HUES6 (cell line): ENCODE measurements around the gene KCNN3.

Source experiments
- H3K27ac ChIP-seq: 2 replicates; pipeline ENCODE4 v1.7.0; 2013; ENCODE audit warnings: low read depth, mild to moderate bottlenecking, low read length, inconsistent platforms
- H3K27me3 ChIP-seq: 2 replicates; pipeline ENCODE4 v1.6.1; 2013; ENCODE audit warnings: low read length; ENCODE audit not compliant: control insufficient read depth, insufficient read depth
- H3K36me3 ChIP-seq: 2 replicates; pipeline ENCODE4 v1.6.1; 2013; ENCODE audit warnings: low read length; ENCODE audit not compliant: control insufficient read depth, insufficient read depth
- H3K4me1 ChIP-seq: 2 replicates; pipeline ENCODE4 v1.6.1; 2013; ENCODE audit warnings: low read length; ENCODE audit not compliant: control insufficient read depth, insufficient read depth
- H3K4me3 ChIP-seq: 2 replicates; pipeline ENCODE4 v1.5.1; 2013; ENCODE audit warnings: low read depth, low read length
- H3K9ac ChIP-seq: one replicate; pipeline ENCODE4 v1.6.1; 2013; ENCODE audit warnings: mild to moderate bottlenecking, low read length
- H3K9me3 ChIP-seq: 2 replicates; pipeline ENCODE4 v1.6.1; 2013; ENCODE audit warnings: low read depth, low read length; ENCODE audit not compliant: control insufficient read depth, insufficient read depth

The KCNN3 gene

DNA sequence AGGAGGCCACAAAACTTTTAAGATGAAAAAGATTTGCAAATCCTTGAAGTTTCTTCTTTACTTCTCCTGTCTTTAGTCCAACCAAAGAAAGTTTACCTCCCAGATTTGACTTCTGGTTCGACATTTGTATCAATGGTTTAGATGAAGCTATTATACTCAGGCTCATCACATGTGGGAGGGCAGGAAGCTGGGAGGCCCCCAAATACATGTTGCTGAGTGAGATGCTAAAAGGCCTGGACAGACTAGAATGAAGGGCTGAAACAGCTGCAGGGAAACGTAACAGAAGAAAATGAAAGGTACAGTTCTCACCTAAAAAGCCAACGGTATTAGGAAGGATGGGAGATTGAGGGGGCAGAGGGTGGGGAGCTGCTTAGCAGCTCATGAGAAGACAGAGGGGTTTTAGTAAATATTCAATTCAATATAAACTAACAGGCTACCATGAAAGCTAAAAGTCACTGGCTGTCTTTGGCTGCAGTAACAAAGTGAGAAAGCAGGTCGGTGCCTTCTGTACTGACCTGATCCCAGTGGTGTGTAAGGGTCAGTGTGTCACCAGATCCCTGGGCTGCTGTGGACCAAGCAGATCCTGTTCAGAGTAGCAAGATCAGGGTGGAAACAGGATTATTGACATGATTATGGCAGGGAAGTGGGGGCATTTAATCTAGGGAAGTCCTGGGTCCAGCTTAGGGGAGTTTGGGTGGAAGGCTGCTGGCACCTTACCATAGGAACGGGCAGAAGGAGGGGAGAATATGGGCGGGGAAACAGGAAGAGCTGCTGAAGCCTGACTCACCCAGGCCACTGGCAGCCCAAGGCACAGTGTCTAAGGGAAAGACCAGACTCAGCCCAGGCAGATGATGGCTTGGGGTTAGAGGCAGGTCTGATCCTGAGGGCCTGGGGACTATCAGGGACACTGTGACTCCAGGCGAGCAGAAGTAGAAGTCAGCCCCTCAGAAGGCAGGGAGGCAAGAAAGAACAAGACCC is 60.4 kb downstream of the KCNN3 start:
- Histone ChIP-seq H3K27ac (no peak overlapping the region), H3K27me3 (no peaks in the 10 kb centered on the region), H3K4me3 (no peak overlapping the region), H3K9me3 (no peaks in the 10 kb centered on the region), H3K36me3 (no peaks in the 10 kb centered on the region), H3K9ac (no peak overlapping the region), H3K4me1 (peaks cover 31% of the 10 kb centered on the region)

DNA sequence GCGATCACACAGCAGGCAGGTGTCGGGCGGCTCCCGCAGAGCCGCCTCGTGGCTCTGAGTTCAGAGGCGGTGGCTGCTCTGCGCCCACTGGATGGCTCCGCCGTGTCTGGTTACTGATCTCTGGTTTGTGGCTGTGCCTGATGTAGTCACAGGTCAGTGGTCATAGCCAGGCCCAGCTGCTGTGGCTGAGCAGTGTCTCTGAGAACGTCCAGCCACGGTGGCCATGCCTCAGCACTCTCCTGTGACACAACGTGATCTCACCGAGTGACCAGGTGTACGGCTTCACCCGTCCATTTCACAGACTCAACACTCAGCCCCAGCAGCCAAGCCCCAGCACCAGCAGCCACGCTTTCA is 61.2 kb downstream of the KCNN3 start:
- Histone ChIP-seq H3K9ac (no peak overlapping the region), H3K4me3 (no peak overlapping the region), H3K27me3 (no peaks in the 10 kb centered on the region), H3K36me3 (no peaks in the 10 kb centered on the region), H3K9me3 (no peaks in the 10 kb centered on the region), H3K27ac (no peak overlapping the region), H3K4me1 (peaks cover 26% of the 10 kb centered on the region)

DNA sequence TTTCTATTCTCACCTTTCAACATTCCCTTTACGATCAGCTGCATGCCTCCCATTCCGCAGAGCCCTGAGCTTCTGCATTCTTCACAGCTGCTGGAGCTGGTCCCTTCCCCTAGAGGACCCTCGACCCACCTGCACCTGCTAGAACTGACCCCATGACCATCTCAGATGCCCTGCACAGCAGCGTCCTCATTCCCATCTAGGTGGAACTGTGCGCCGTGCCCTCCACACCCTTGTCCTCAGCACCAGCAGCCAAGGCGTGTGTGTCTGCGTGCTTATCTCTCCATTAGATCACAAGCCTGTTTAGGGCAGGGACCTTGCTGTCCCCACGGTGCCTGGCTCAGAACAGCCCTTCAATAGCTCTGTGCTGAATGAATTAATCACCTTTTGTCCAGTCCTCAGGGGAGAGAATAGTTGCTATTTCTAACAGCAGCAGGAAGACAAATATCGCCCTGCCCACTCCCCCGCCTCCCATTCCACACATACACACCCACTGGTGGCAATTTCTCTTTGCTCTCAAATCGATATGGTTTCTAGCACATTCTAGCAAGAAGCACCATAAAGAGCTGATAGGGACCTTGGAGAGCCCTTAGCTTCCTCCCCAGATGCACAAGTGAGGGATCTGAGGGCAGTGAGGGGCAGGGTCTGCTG is 61.7 kb downstream of the KCNN3 start:
- Histone ChIP-seq H3K27me3 (no peaks in the 10 kb centered on the region), H3K27ac (no peak overlapping the region), H3K4me3 (no peak overlapping the region), H3K9ac (no peak overlapping the region), H3K4me1 (peaks cover 21% of the 10 kb centered on the region), H3K36me3 (no peaks in the 10 kb centered on the region), H3K9me3 (no peaks in the 10 kb centered on the region)

DNA sequence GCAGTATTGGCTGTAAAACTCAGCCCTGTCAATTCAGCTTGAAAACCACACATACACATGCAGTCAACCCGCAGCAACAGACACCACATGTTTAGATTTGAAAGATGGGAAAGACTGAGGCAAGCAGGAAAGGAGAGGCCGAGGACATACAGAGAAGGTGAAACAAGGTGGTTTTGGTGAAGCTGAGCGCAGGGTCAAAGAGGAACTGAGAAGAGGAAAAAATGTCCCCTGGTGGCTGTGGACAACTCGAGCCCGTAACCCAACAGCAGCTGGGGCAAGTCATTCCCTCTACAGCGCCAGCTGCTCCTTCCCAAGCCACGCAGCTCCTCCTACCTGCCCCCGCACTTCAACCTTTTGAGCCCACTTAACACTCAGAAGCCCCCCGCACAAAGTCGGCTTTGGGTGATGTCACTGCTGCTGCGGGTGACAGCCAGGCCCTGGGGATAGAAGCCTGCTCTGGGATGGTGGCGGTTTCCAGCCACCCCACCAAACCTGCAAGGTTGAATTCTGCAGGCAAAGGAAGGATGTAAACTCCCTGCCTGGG is 63.0 kb downstream of the KCNN3 start:
- Histone ChIP-seq H3K9ac (no peak overlapping the region), H3K4me1 (peaks cover 10% of the 10 kb centered on the region; the same call in 1 of the 2 replicates), H3K4me3 (no peak overlapping the region), H3K27ac (no peak overlapping the region), H3K9me3 (no peaks in the 10 kb centered on the region), H3K36me3 (no peaks in the 10 kb centered on the region), H3K27me3 (no peaks in the 10 kb centered on the region)

DNA sequence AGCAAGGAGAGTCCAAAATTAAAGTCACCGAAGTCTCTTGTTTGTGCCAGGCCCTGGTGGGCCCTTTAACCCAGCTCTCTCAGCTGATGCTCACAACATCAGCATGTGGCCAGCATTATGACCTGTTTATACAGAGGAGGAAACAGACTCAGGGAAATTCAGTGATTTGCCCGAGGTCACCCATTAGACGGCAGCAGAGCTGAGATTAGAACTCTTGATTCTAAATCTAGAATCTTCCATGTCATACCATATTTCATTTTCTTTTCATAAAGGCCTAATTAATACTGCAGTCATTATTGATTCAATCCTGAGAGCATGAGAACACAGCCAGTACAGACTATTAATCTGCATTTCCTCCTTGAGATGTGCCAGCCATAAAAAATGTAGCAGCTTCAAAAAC is 63.7 kb downstream of the KCNN3 start:
- Histone ChIP-seq H3K27ac (no peak overlapping the region), H3K9me3 (no peaks in the 10 kb centered on the region), H3K36me3 (no peaks in the 10 kb centered on the region), H3K9ac (no peak overlapping the region), H3K4me3 (no peak overlapping the region), H3K27me3 (no peaks in the 10 kb centered on the region), H3K4me1 (peaks cover 10% of the 10 kb centered on the region; the same call in 1 of the 2 replicates)

DNA sequence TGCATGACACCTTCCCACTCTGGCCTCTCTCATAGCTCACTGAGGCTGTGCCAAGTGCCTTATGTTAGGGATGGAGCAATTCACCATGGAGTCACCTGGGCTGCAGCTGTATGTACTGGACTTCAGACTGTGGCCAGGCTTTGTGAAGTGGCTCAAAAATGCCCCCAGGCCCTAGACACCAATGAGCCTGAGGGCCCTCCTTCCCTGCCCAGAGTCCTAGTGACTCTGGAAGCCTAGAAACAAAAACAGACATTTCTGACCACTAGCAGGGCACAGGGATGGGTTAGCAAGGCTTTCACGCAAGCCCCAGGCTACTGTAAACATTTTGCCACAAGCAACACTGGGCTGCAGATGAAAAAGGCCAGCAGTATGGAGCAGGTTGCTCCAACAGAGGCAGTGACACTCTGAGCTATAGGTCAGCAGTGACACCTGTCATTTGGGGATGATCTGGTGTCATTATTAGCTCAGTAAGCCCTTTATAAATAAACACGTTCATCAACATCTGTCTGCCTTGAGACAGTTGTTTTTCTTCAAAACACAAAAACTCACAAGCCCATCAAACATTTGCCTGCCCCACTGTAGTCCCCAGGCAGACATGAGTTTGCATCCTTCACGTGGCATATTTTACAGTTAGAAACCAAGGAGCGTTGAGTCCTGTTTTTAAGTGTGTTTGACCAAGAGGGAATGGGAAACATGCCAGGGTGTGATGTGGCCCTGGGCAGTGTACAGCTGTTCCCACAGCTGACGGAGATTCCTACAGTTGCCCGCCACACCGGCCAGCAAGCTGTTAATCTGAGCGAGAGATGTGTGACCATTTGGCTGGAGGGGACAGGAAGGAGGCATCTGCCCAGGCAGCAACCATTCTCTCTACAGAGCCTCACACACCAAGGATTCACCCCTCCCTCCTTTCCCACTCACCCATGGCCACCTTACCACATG is 66.8 kb downstream of the KCNN3 start:
- no peak overlapping the region for H3K4me3 ChIP-seq
- H3K4me1 ChIP-seq, result peaks cover 4% of the 10 kb centered on the region; the same call in 1 of the 2 replicates

DNA sequence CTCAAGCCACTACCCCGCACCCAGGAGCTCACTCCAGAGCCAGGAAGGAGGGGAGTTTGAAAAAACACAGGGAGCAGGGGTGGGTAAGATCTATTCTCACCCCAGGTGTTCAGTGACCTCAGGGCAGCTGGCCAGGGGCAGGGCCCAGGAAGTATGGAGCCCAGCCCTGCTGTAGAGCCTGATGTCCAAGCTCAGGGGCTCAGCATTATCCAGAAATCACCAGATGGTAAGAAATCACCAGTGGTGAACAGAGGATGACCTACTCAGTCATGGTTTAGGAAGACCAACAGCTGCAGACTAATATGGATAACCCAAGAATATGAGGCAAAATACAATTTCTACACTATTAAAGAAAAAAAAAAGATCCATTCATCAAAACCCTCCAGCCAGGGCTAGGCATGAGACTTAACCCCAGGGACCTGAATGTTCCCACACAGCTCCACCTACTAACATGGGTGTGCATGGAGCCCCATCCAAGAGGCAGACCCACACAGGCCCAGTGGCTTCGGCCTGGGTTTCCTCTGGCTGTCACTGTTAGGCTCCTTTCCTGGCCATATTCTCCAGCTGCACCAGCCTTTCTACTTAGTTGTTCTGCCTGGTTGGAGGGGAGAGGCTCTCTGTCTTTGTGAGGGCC is 67.6 kb downstream of the KCNN3 start:
- no peak overlapping the region for H3K27ac ChIP-seq
- no peaks in the 10 kb centered on the region for H3K27me3 ChIP-seq
- no peak overlapping the region for H3K4me3 ChIP-seq
- no peaks in the 10 kb centered on the region; the same call in 1 of the 2 replicates for H3K4me1 ChIP-seq
- no peaks in the 10 kb centered on the region for H3K9me3 ChIP-seq
- H3K9ac ChIP-seq, result no peak overlapping the region
- no peaks in the 10 kb centered on the region for H3K36me3 ChIP-seq

More for the DNA sequence above, 66.8 kb downstream of the KCNN3 start:
- no peaks in the 10 kb centered on the region for H3K27me3 ChIP-seq
- no peaks in the 10 kb centered on the region for H3K36me3 ChIP-seq
- no peaks in the 10 kb centered on the region for H3K9me3 ChIP-seq
- H3K27ac ChIP-seq, result no peak overlapping the region
- H3K9ac ChIP-seq, result no peak overlapping the region

DNA sequence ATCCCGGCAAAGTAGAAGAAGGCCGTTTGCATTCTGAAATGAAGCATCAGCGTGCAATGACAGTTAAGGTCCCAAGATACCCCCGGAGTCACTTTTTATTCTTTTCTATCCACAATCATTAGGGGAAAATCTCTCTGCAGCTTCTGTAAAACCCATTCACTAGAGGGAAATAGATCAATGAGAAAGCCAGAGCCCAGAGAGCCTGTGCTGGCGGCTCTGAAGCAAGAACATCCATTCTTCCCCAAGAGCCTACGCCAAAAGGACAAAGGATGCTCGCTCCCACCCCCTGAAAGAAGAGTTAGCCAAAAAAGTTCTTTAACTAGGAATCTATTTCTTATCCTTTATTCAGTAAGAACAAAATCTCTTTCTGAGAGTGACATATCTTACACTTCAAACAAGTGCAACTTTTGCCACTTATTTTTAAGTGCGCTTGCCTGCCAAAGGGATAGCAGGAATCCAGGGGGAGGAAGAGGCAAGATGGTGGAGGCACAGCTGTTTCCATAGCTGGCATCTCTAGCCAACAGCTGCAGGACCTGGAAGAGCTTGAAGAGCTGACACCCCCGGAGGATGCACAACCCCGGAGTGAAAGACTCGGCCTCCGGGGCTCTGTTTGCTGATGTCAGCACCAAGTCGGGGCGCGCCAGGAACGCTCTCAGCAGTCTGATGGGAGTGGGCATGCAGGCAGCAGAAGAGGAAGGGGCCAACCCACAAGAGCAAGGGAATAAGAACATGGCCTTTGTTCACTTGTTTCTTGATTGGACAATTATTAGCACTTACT is 68.7 kb downstream of the KCNN3 start:
- H3K9me3 ChIP-seq, result no peaks in the 10 kb centered on the region
- H3K27ac ChIP-seq, result no peak overlapping the region
- H3K4me1 ChIP-seq, result no peaks in the 10 kb centered on the region
- no peaks in the 10 kb centered on the region for H3K36me3 ChIP-seq
- no peaks in the 10 kb centered on the region for H3K27me3 ChIP-seq
- H3K4me3 ChIP-seq, result no peak overlapping the region
- no peak overlapping the region for H3K9ac ChIP-seq

DNA sequence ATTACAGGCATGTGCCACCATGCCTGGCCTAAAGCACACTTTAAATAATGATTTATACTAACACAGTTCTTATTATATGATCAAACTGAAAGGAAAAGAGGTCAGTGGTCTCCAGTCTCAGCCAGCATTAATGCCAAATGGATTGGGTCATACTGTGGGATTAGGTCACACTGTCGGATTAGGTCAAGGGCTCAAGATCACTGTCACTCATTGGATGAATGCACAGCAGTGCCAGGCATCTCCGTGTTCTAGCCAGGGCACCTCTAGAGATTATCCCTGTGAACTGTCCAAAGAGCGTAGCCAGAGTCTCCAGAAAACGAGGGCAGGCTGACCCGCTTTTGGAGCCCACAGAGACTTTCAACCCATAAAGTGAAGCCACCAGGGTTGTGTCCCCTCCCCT is 70.9 kb downstream of the KCNN3 start:
- Histone ChIP-seq H3K36me3 (no peaks in the 10 kb centered on the region), H3K27me3 (no peaks in the 10 kb centered on the region), H3K4me3 (no peak overlapping the region)

DNA sequence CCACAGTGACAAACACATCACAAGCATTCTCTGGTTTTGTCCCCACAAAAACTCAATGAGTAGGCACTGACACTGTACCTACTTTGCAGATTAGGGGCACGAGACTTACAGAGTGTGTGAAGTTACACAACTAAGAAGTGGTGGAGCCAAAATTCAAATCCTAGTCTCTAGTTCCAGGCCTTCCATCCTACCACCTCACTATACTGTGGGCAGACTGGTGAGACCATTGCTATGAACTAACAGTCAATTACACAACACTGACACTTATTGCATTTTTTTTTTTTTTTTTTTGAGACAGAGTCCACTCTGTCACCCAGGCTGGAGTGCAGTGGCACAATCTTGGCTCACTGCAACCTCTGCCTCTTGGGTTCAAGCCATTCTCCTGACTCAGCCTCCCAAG is 71.4 kb downstream of the KCNN3 start:
- Histone ChIP-seq H3K27me3 (no peaks in the 10 kb centered on the region), H3K36me3 (no peaks in the 10 kb centered on the region), H3K4me3 (no peak overlapping the region), H3K9me3 (no peaks in the 10 kb centered on the region), H3K27ac (no peak overlapping the region), H3K4me1 (no peaks in the 10 kb centered on the region), H3K9ac (no peak overlapping the region)

More for the DNA sequence above, 70.9 kb downstream of the KCNN3 start:
- H3K9me3 ChIP-seq, result no peaks in the 10 kb centered on the region
- H3K27ac ChIP-seq, result no peak overlapping the region
- H3K9ac ChIP-seq, result no peak overlapping the region
- no peaks in the 10 kb centered on the region for H3K4me1 ChIP-seq
